Gastroesophageal sphincter (tissue), 3 donors: ENCODE measurements around the gene CCDC74B.

Experiments
- EP300 ChIP-seq: sonication (generic); formaldehyde crosslinking; IDR thresholded peaks from one replicate; pipeline ENCODE4 v1.6.1; 2017; ENCODE audit warnings: antibody characterized with exemption, mild to moderate bottlenecking
- POLR2AphosphoS5 ChIP-seq: sonication (generic); formaldehyde crosslinking; IDR thresholded peaks from one replicate; pipeline ENCODE4 v1.6.1; 2017; ENCODE audit warnings: antibody characterized with exemption
- TF ChIP-seq, protein P1 (sequence below), 4 experiments: fragments of 200-600 bp in 2 of 4; fragments of 450-650 bp in 2 of 4; sonication (generic) in 1 of 4; IDR thresholded peaks; one replicate each; pipeline ENCODE4 v1.5.1; 2017 to 2019; ENCODE audit warnings: antibody characterized with exemption in 4 of 4, mild to moderate bottlenecking in 2 of 4, moderate library complexity in 2 of 4

DNA sequence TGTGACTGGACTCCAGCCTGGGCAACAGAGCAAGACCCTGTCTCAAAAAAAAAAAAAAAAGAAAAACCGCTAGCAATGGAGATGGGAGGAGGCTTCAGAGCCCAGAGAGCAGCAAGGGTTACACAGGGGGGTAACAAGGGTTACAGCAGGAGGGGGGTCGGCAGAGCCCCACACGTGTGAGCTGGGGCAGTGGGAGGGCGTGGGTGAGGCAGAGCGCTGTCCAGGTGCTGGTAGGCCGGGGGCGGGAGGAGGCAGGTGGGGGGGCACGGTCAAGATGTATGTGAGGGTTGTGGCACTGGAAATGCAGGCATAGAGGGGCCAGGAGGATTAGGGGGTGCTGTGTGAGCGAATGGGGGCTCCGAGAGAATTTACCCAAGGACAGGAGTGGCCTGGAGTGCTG lies 40.5 kb upstream of the CCDC74B start:
- TF ChIP-seq, protein P1, sequence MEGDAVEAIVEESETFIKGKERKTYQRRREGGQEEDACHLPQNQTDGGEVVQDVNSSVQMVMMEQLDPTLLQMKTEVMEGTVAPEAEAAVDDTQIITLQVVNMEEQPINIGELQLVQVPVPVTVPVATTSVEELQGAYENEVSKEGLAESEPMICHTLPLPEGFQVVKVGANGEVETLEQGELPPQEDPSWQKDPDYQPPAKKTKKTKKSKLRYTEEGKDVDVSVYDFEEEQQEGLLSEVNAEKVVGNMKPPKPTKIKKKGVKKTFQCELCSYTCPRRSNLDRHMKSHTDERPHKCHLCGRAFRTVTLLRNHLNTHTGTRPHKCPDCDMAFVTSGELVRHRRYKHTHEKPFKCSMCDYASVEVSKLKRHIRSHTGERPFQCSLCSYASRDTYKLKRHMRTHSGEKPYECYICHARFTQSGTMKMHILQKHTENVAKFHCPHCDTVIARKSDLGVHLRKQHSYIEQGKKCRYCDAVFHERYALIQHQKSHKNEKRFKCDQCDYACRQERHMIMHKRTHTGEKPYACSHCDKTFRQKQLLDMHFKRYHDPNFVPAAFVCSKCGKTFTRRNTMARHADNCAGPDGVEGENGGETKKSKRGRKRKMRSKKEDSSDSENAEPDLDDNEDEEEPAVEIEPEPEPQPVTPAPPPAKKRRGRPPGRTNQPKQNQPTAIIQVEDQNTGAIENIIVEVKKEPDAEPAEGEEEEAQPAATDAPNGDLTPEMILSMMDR (IDR thresholded peaks at IDR 0.05): no peak
- TF ChIP-seq POLR2AphosphoS5 (no peak), EP300 (no peak)
